H7 (cell line): ENCODE measurements around the gene SYNJ1. TPM values are rescaled to one million over a fixed set of nuclear protein-coding genes. Genes with fewer than 3 reads are reported as not detected.

Source experiments
- DNase-seq: peaks from one replicate; pipeline ENCODE4 v3.0.0; 2012
- H3K27me3 ChIP-seq: 2 replicates; pipeline ENCODE4 v1.6.0; 2011; ENCODE audit warnings: mild to moderate bottlenecking, low read length; ENCODE audit not compliant: control insufficient read depth, insufficient read depth
- H3K36me3 ChIP-seq: replicated peaks from 2 replicates; pipeline ENCODE4 v1.5.1; 2011; ENCODE audit warnings: low read length; ENCODE audit not compliant: control insufficient read depth, insufficient read depth
- H3K4me3 ChIP-seq: 2 replicates; pipeline ENCODE4 v1.5.1; 2011; ENCODE audit warnings: low read depth, mild to moderate bottlenecking, control low read depth, low read length, moderate library complexity; ENCODE audit not compliant: insufficient read depth
- total RNA-seq: library from RNA; depleted of rRNA; stranded (reverse); fragments of >200 nt; shearing (Covaris generic); gene quantifications from 2 replicates; pipeline ENCODE4 v1.2.3, GENCODE V29; 2014

The SYNJ1 gene
- total RNA-seq, 1 experiment from 2014 or later: 0.97 TPM

- H3K36me3 ChIP-seq: peaks cover 13% of the 10 kb centered on the region
Measured at GRCh38 chr21:32599091-32599490, 128.7 kb downstream of the SYNJ1 start.

GRCh38 chr21:32597205-32597604 is 130.6 kb downstream of the SYNJ1 start:
- H3K36me3 ChIP-seq: peaks cover 5% of the 10 kb centered on the region
- no peak for DNase-seq
- no peak overlapping the region for H3K4me3 ChIP-seq
- H3K27me3 ChIP-seq: no peaks in the 10 kb centered on the region

More at GRCh38 chr21:32599091-32599490, 128.7 kb downstream of the SYNJ1 start:
- H3K4me3 ChIP-seq: no peak overlapping the region
- no peaks in the 10 kb centered on the region for H3K27me3 ChIP-seq
- DNase-seq: no peak

- no peak overlapping the region for H3K4me3 ChIP-seq
- H3K36me3 ChIP-seq: peaks cover 1% of the 10 kb centered on the region; the same call in 1 of the 2 replicates
- no peaks in the 10 kb centered on the region for H3K27me3 ChIP-seq
- DNase-seq: no peak
Measured at GRCh38 chr21:32595431-32595830, 132.4 kb downstream of the SYNJ1 start.

- Histone ChIP-seq H3K4me3 (no peak overlapping the region), H3K36me3 (no peaks in the 10 kb centered on the region), H3K27me3 (no peaks in the 10 kb centered on the region)
- DNase-seq: no peak
Measured at GRCh38 chr21:32593690-32594089, 134.1 kb downstream of the SYNJ1 start.

DNA sequence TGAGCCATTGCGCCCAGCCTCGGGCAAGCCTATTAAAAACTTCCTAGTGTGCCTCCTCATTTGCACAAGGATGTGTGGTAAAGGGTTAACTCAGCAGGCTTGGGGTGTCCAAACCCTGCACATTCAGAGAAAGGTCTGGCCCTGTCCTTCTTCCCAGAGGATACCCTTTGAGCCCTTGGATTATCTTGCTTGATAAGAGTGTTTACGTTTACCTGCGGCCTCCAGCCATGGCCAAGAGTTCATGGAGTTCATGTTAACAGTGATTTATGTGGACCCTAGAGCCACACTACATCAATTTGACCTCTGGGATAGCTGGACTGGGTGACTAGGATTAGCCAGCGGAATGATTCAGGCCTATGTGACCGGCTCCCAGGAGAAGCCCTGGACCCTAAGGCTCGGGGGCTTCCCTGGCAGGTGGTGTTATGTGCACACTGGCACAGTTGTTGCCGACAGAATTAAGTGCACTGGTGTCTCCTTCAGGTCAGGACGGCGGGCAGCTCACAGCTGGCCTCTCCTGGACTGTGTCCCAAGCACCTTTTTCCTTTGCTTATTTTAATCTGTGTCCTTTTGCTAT is 134.8 kb downstream of the SYNJ1 start:
- no peaks in the 10 kb centered on the region for H3K36me3 ChIP-seq
- no peak for DNase-seq
- no peak overlapping the region for H3K4me3 ChIP-seq
- no peaks in the 10 kb centered on the region for H3K27me3 ChIP-seq

DNA sequence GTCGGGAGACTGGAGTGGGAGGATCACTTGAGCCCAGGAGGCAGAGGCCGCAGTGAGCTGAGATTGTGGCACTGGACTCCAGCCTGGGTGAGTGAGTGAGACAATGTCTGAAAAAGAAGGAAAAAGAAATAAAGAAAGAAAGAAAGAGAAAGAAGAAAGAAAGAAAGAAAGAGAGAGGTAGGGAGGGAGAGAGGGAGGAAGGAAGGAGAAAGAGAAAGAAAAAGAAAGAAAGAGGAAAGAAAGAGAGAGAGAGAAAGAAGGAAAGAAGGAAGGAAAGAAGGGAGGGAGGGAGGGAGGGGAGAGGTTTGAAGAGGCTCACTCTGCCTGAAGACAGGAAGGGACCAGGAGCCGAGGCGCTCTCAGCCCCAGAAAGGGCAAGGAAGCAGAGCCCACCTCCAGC is 137.7 kb downstream of the SYNJ1 start:
- H3K36me3 ChIP-seq: no peaks in the 10 kb centered on the region
- no peak overlapping the region for H3K4me3 ChIP-seq
- H3K27me3 ChIP-seq: no peaks in the 10 kb centered on the region
- no peak for DNase-seq

- Histone ChIP-seq H3K27me3 (no peaks in the 10 kb centered on the region), H3K4me3 (no peak overlapping the region), H3K36me3 (no peaks in the 10 kb centered on the region)
- no peak for DNase-seq
Measured at GRCh38 chr21:32587651-32588050, 140.2 kb downstream of the SYNJ1 start.

DNA sequence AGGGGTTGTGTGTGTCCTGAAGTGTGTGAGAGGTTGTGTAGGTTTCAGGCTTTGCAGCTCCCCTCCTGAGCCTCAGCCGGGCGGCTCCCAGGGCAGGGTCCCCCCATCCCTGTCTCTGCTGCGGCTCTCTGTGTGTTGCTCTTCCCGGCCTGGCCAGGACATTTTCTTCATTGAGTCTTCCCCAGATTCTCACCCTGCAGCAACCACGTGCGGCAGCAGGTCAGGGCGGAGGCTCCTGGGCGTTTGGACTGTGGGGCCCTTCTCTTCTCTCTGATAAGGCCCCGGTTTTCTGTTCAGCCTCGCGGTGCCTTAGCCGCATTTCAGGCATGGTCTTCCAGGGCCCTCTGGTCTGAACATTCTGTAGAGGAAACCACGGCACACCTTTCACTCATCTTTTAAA is 140.7 kb downstream of the SYNJ1 start:
- DNase-seq: no peak
- H3K36me3 ChIP-seq: no peaks in the 10 kb centered on the region
- H3K4me3 ChIP-seq: no peak overlapping the region
- H3K27me3 ChIP-seq: no peaks in the 10 kb centered on the region

GRCh38 chr21:32585970-32586369 is 141.8 kb downstream of the SYNJ1 start:
- Histone ChIP-seq H3K4me3 (no peak overlapping the region), H3K27me3 (no peaks in the 10 kb centered on the region), H3K36me3 (no peaks in the 10 kb centered on the region)
- DNase-seq: no peak

DNA sequence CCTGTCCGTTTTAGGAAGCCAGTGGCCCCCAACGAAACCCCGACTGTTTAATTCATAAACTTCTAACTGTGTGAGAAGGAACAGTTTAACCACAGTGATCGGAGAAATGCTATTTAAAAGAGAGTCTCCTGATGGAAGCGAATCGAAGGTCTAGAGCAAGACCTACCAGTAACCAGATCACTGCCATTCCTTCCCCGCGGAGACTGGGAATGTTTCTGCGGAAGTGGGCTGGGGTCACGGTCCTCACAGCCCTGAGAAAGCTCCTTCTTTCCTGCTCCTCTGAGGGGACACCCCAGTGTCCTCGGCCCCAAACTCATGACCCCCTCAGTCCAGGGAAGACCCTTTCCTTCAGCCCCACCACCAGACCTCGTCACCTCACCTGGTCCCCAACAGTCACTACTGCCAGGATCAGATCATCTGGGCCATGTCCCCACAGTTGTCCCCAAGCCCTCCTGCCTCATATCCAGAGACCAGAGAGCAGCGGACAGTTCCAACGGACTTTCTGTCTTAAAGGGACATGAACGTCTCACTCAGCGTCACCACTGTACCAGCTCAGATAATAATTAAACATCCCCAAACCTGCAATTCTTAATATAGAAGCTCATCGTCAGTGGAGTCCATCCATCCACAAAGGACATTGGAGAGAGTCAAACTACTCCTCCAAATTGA is 142.6 kb downstream of the SYNJ1 start, which contains the start of gene TCP10L:
TCP10L (minus strand) TSS at position 482 of the 669 bp plus-strand sequence. CDS start 1,219 bp downstream, outside the sequence.
- no peaks in the 10 kb centered on the region for H3K36me3 ChIP-seq
- H3K4me3 ChIP-seq: no peak within 1 kb of the TSS
- DNase-seq: no peak
- no peaks in the 10 kb centered on the region for H3K27me3 ChIP-seq

DNA sequence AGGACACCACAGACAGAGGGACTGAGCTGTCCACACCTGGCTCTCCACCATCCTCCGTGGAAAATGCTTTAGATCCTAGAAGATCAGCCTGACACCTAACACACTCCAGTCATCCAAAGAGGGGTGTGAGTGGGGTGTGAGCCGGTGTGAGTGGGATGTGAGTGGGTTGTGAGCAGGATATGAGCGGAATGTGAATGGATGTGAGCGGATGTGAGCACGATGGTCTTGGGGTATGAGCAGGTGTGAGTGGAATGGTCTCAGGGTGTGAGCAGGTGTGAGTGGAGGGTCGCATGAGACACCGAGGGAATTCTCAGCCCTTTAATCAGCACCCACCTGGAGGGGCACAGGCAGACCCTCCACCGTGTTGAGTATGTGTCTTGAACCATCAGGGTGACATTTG is 143.3 kb downstream of the SYNJ1 start:
- Histone ChIP-seq H3K4me3 (no peak overlapping the region), H3K36me3 (no peaks in the 10 kb centered on the region), H3K27me3 (no peaks in the 10 kb centered on the region)
- no peak for DNase-seq

DNA sequence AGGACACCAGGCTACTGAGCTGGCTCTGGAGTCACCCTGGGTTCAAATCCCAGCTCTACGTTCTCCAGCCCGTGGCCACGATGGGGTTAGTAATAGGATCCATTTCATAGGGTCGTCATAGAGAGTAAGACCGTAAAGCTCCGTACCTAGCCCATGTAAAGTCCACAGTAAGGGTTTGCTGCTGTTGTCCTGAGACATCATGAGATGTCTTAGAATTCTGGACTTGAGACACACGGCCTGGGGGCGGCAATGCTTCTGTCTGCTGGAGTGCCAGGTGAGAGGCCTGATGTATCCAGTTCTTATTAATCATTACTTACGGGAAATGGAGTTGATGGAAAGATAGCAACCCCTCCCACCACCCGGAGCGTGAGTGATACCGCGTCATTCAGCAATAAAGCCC is 146.1 kb downstream of the SYNJ1 start:
- Histone ChIP-seq H3K4me3 (no peak overlapping the region), H3K27me3 (no peaks in the 10 kb centered on the region), H3K36me3 (no peaks in the 10 kb centered on the region)
- no peak for DNase-seq

DNA sequence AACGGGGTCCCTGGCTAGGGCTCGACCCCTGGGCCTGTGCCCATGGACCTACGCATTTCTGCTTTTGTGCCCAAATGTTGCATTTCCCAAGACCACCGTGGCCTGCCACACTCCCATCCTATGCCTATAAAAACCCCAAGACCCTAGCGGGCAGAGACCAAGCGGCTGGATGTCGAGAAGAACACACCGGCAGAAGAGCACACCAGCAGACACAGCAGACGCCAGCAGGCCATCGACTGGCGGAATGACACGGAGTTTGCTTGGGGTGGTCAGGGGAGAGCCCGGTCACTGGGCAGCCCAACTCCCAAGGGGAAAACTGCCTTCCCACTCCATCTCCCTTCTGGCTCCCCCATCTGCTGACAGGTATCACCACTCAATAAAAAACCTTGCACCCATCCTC is 146.9 kb downstream of the SYNJ1 start:
- DNase-seq: no peak
- no peak overlapping the region for H3K4me3 ChIP-seq
- no peaks in the 10 kb centered on the region for H3K36me3 ChIP-seq
- no peaks in the 10 kb centered on the region for H3K27me3 ChIP-seq
